H1 (cell line): ENCODE results near the gene TFRC. TPM values are rescaled to one million over a fixed set of nuclear protein-coding genes. Genes with fewer than 3 reads are reported as not detected.

ENCODE experiments used
- ASH2L ChIP-seq: fragments of 200-600, 300-600 bp; sonication (generic); IDR thresholded peaks from one replicate; pipeline ENCODE4 v1.7.1; 2017; ENCODE audit warnings: low read length
- BCL11A ChIP-seq, 2 experiments: IDR thresholded peaks; one replicate each; pipeline ENCODE4 v1.6.1; 2011; ENCODE audit warnings: low read depth in 2 of 2, low read length in 2 of 2, mild to moderate bottlenecking in 2 of 2
- BRCA1 ChIP-seq: IDR thresholded peaks from 2 replicates; pipeline ENCODE4 v1.6.1; 2012; ENCODE audit warnings: low read depth, low read length, improper control_type of control experiment
- JUN ChIP-seq: IDR thresholded peaks from 2 replicates; pipeline ENCODE4 v1.6.1; 2011; ENCODE audit warnings: low read depth, mild to moderate bottlenecking, improper control_type of control experiment, low read length
- NRF1 ChIP-seq: IDR thresholded peaks from 2 replicates; pipeline ENCODE4 v1.6.1; 2011; ENCODE audit warnings: mild to moderate bottlenecking, low read depth, low read length, improper control_type of control experiment
- POLR2A ChIP-seq, 2 experiments: IDR thresholded peaks; 1 replicate in 1 of 2; 2 replicates in 1 of 2; pipeline ENCODE4 v1.6.1; 2011; ENCODE audit warnings: low read depth in 2 of 2, low read length in 2 of 2, mild to moderate bottlenecking in 2 of 2; ENCODE audit errors: control extremely low read depth in 1 of 2
- POLR2AphosphoS5 ChIP-seq: IDR thresholded peaks from 2 replicates; pipeline ENCODE4 v1.6.1; 2011; ENCODE audit warnings: low read depth, low read length
- POU5F1 ChIP-seq: IDR thresholded peaks from 2 replicates; pipeline ENCODE4 v1.6.1; 2011; ENCODE audit warnings: low read depth, mild to moderate bottlenecking, low read length, moderate library complexity
- SIN3A ChIP-seq, 2 experiments: IDR thresholded peaks in 1 of 2; conservative IDR thresholded peaks in 1 of 2; 2 replicates each; pipeline ENCODE4 v1.6.1; 2011 to 2012; ENCODE audit warnings: low read length in 2 of 2, improper control_type of control experiment in 1 of 2, low read depth in 1 of 2, mild to moderate bottlenecking in 1 of 2
- SP1 ChIP-seq: IDR thresholded peaks from 2 replicates; pipeline ENCODE4 v1.6.1; 2011; ENCODE audit warnings: low read depth, low read length
- TBP ChIP-seq: IDR thresholded peaks from 2 replicates; pipeline ENCODE4 v1.6.1; 2011; ENCODE audit warnings: low read depth, low read length, improper control_type of control experiment
- polyA plus RNA-seq, 7 experiments: library from polyadenylated mRNA; depleted of rRNA in 3 of 7; stranded (reverse) in 5 of 7; unstranded in 2 of 7; fragments of >200 nt in 5 of 7; fragments of 200-250 nt in 2 of 7; gene quantifications; 1 replicate in 5 of 7; 2 replicates in 1 of 7; 4 replicates in 1 of 7; pipeline versions ENCODE4 v1.2.1 to v1.2.3, GENCODE V29; 2011 to 2013; ENCODE audit warnings: missing spikeins in 2 of 7, mixed read lengths in 2 of 7
- total RNA-seq: library from RNA; stranded (reverse); fragmentation: NEBNext Ultra II Directional; extraction: Animal tissue kit (Norgen Biotek cat#: 25700); gene quantifications from 2 replicates; pipeline ENCODE4 v1.2.1, GENCODE V29; 2021

Gene TFRC
- total and polyA plus RNA-seq, 2 of the 8 experiments (the other 6 are each of a cell fraction or from before 2014, with no cell fraction given): 67.3 to 161 TPM

- TF ChIP-seq POLR2A (IDR thresholded peaks at IDR 0.05; ENCODE audit: control extremely low read depth in 1 of 2, low read depth in 2 of 2, low read length in 2 of 2) (peak; percentile 99), ASH2L (peak; percentile 78), SIN3A (conservative IDR thresholded peaks at IDR 0.05 in 1 of 2, IDR thresholded peaks at IDR 0.05 in 1 of 2; ENCODE audit: low read depth in 1 of 2, low read length in 2 of 2) (peak in 1 of 2 experiments; percentile 66; a peak in 1 of 4 replicates), BRCA1 (peak; percentile 67; the same call in 1 of the 2 replicates), JUN (no peak), BCL11A (IDR thresholded peaks at IDR 0.05; ENCODE audit: low read depth in 2 of 2, low read length in 2 of 2) (no peak), POLR2AphosphoS5 (peak; percentile 99), NRF1 (no peak), TBP (peak; percentile 97), SP1 (no peak), POU5F1 (no peak)
Measured at GRCh38 chr3:196081834-196082618, at the start of gene TFRC (continued).
